HG03045 (cell line): ENCODE measurements around the gene SETD1B.
A peak's percentile ranks its signal among the peaks of the same experiment; 100 is the strongest.

ENCODE experiments used
- ATAC-seq: cut with Tn5 transposase; IDR thresholded peaks from one replicate; pipeline ENCODE4 v1.9.1; 2021; ENCODE audit warnings: mild to moderate bottlenecking, moderate library complexity; ENCODE audit not compliant: unreplicated experiment

Gene SETD1B

DNA sequence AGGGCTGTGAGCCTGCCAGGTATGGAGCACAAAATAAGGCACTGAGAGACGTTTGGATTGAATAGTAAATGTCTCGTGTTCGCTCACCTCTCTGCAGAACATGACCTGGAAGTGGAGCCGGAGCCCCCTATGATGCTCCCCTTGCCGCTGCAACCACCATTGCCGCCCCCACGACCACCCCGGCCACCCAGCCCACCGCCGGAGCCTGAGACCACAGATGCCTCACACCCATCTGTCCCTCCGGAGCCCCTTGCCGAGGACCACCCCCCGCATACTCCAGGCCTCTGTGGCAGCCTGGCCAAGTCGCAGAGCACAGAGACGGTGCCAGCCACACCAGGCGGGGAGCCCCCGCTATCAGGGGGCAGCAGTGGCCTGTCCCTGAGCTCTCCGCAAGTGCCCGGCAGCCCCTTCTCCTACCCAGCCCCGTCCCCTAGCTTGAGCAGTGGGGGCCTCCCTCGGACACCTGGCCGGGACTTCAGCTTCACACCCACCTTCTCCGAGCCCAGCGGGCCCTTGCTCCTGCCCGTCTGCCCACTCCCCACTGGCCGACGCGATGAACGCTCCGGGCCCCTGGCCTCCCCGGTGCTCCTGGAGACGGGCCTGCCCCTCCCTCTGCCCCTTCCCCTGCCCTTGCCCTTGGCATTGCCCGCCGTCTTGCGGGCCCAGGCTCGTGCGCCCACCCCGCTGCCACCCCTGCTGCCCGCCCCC, 18.7 kb downstream of the SETD1B start:
- ATAC-seq: no peak

DNA sequence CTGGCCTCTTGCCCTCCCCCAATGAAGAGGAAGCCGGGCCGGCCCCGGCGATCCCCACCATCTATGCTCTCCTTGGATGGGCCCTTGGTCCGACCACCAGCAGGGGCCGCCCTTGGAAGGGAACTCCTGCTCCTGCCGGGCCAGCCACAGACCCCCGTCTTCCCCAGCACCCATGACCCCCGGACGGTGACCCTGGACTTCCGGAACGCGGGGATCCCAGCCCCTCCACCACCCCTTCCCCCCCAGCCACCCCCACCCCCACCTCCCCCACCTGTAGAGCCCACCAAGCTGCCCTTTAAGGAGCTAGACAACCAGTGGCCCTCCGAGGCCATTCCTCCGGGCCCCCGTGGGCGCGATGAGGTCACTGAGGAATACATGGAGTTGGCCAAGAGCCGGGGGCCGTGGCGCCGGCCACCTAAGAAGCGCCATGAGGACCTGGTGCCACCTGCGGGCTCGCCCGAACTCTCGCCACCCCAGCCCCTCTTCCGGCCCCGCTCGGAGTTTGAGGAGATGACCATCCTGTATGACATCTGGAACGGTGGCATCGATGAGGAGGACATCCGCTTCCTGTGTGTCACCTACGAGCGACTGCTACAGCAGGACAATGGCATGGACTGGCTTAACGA, 19.4 kb downstream of the SETD1B start:
- ATAC-seq: no peak

DNA sequence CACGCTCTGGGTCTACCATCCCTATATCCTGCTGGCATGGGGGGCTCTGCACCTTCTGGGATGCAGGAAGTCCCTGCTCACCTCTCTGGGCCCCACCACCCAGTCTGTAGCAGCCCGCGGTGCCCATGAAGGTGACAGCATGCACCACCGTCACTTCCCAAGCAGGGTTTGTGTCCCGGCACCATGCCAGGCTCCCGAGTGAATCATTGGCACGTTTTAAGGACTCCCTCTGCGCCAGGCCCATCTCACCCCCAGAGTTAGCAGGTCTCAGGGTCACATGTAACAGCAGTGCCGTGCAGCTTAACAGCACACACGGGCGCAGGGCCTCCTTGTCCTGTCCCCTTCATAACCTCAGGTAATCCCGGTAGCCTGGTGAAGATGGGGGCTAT, 19.9 kb downstream of the SETD1B start:
- no peak for ATAC-seq

DNA sequence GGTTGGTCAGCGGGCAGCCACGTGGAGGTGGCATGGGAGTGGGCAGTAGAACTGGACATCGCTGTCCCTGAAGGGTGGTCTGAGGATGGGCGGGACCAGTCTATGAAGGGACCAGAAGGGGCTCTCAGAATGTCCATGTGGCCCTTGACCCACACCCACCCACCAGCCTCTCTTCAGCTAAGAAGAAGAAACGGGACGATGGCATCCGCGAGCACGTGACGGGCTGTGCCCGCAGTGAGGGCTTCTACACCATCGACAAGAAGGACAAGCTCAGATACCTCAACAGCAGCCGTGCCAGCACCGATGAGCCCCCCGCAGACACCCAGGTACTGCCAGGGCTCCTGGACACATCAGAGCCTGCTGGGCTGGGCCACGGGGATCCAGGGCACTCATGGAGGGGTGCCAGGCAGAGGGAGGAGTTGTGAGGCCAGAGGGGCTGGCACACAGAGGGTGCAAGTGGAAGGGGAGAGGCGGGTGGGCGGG, 21.3 kb downstream of the SETD1B start:
- ATAC-seq: no peak

DNA sequence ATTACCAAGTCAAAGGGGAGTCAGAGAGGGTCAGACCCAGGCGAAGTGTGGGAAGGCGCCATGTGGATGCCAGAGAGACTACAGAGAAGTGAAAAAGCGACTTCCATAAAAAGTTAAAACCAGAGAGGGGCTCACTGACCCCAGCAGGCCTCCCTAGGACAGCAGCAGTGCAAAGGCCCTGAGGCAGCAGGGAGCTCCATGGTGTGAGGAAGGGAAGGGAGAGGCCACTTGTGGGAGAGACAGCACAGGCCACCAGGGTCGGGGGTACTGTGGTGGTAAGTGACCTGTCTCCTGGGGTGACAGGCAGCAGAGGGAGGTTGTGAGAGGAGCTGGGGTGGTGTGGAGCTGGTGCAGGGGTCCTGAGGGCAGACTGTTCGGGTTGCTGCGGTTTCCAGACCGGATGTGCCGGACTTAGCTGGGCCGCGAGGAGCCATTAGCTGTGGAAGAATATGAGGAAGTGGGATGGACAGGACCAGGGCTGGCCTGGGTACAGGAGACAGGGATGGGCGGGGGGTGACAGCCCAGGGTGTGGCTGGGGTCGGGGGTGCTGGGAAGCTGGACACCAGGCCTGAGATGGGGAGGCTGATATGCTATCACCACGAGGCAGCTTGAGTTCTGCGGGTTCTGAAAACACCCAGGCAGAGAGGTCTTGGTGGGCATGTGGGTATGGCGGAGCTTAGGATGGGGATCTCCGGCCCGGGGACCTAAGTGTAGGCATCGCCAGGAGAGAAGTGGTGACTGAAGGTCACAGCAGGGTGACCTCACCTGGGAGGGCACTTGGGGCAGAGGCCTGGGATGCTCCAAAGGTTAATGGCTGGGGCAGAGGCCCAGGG, 22.7 kb downstream of the SETD1B start:
- ATAC-seq: no peak

DNA sequence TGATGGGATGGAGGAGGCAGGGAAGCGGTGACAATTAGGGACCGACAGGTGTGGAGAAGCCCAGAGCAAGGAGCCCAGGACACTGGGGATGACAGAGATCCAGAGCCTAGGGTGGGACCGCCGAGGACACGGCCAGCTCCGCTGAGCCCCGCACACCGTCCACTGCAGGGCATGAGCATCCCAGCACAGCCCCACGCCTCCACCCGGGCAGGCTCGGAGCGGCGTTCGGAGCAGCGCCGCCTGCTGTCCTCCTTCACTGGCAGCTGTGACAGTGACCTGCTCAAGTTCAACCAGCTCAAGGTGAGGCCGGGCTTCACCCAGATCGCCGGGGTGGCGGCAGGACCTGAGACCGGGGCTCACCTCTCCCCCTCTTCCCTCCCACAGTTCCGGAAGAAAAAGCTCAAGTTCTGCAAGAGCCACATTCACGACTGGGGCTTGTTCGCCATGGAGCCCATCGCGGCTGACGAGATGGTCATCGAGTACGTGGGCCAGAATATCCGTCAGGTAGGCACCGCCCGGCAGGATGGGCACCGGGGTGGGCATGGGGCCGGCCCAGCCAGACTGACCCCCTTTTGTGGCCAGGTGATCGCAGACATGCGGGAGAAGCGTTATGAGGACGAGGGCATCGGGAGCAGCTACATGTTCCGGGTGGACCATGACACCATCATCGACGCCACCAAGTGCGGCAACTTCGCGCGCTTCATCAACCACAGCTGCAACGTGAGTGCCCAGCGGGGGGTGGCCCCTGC, 23.7 kb downstream of the SETD1B start:
- no peak for ATAC-seq

DNA sequence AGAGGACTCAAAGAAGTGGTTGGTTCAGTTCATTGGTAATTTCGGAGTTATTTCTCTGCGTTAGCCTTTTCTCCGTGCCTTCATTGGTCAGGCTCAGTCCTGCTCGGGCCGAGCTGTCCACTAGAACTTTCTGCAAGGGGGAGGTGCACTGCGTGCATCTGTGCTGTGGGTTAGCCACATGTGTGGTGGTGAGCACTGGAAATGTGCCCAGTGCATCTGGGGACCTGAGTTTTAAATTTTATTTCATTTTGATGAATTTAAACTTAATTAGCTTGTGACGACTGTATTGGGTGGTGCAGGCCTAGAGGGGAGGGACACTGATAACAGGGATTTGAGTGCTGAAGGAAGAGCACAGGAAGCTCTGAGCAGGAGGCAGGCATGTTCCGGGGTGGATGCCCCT, 24.5 kb downstream of the SETD1B start:
- ATAC-seq: no peak

DNA sequence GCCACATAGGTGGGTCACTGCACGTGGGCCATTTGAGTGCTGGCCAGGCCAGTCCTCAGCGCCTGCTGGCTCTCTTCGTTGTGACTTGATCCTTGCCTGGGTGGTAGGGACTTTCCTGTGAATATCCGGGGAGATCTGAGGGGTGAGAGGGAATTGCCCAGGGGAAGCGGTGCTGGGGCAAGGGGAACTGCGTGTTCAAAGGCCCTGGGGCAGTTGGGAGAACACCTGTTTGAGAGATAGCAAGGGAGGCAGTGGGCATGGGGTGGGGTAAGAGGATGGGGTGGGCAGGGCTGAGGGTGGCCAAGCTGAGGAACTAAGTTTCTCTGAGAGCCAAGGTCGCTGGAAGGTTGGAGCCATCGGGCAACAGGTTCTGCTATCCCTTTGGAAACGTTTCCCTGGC, 25.0 kb downstream of the SETD1B start:
- no peak for ATAC-seq

DNA sequence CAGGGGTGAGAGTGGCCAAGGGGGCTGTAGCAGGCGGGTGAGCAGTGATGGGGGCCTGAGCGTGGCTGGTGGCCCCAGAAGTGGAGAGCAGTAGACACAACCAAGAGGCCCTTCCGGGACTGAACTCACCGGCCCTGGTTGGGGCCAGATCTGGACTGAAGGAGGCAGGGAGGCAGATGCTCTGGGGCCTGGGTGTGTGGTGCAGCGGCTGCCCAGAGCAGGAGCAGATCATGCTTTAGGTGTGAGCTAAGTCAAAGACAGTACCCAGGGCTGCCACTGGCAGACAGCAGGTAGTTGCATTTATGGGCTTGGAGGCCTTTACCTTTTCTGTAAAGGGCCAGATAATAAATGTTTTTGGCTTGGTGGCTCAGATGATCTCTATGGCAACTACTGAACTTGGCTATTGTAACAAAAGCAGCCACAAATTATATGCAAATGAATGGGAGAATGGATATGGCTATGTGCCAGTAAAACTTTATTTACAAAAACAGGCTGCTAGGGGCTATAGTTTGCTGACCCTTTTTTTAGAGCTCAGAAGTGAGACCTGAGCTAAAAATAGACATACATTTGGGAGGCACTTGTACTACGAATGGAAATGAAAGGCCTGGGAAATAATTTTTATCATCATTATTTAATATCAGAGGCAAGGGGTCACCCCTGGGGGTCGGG, 25.6 kb downstream of the SETD1B start:
- ATAC-seq: no peak

DNA sequence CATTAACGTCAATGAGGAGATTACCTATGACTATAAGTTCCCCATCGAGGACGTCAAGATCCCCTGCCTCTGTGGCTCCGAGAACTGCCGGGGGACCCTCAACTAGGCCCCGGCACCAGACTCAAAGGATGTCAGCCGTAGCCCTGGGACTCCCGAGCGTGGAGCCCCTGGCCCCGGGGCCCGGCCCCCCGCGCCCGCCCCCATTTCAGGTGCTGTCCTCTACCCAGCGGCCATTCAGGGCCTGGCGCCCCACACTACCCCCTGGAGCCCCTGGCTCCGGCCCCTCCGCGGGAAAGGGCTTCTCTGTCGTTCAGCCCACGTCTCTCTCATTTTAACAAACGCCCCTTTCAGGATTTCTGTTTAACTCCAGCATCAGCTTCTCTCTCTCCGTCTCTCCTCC, 26.3 kb downstream of the SETD1B start:
- ATAC-seq: no peak

DNA sequence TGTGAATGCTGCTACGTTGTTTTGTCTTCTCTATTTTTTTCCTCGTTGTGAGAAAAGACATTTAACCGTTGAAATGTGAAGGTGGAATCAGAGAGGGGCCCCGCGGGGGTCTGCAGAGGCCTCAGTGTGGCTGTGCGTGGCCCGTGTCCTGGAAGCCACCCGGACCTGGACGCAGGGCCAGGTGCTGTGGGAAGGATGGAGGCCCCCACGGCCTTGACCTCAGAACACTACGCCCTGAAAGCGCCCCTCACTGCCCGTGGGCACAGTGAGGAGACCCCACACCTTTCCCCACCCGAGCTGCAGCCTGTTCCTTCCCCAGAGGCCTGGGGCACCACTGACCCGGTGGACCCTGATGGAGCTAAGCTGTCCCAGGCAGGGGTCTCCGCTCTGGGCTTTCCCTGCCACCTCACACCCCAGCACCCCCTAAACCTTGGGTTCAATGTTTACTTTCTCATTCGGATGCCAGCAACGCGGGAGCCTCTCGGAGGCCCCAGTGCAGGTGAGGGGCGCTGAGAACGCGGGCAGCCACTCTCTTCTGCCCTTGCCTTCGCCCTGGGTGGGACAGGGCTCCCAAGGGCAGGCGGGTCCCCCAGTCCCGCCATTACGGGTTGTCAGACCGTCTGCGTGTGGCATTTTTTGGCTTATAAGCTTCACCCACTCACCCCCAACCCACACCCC, 26.9 kb downstream of the SETD1B start:
- no peak for ATAC-seq

DNA sequence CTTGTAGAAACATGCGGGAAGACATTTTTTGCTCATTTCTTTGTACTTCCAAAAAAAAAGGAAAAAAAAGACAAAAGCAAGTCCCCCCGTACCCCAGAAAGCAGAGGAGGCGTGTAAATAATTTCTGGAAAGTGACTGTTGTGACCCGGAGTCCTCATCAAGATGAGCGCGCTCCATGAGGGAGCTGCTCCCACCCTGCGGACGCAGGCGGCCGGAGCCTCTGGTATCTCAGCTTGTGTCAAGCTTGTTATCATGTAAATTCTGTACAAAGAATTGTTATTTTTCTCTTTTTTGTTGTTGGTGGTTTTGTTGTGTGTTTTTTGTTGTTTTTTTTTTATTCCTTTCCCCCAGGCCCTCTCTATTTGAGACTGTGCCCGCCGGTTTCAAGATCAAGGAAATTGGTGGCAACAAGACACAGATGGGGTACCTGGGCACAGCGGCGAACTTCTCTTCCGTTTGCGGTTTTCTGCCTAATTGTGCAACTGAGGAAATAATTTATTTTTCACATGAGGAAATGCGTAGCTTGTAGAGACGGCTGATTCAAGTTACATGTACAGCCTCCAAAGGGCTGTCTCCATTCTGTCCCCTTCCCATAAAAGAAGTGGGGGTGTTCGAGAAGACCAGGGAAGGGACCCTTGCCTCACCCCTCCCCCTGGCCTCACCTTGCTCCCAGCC, 27.9 kb downstream of the SETD1B start:
- ATAC-seq: no peak

DNA sequence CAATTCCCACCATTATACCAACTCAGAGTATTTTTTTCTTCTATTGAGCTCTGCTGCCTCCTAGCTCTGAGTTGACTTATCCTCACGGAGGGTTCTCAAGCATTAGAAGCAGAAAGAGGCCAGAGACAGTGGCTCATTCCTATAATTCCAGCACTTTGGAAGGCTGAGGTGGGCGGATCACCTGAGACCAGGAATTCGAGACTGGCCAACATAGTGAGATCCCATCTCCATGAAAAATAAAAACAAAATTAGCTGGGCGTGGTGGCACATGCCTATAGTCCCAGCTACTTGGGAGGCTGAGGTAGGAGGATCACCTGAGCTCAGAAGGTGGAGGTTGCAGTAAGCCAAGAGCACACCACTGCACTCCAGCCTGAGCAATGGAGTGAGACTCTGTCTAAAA, 33.9 kb downstream of the SETD1B start:
- ATAC-seq: no peak

DNA sequence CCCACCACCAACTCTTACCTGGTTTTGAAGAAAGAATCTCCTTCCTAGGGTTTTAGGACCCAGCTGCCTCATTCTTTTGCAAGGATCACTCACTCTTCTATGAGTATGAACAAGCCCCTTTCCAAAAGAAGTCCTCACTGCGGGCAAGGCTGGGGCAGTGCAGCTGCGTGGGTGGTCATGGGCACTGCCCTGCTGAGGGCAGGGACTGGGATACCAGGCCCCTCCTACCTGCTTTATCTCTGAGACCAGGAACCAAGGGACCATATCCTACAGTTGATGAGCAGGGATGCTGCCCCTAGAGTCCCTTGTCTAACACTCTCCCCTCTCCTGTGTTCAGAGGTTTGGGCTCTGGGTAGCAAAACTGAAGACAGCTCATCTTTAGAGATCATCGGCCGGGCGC, 34.3 kb downstream of the SETD1B start:
- ATAC-seq: no peak

DNA sequence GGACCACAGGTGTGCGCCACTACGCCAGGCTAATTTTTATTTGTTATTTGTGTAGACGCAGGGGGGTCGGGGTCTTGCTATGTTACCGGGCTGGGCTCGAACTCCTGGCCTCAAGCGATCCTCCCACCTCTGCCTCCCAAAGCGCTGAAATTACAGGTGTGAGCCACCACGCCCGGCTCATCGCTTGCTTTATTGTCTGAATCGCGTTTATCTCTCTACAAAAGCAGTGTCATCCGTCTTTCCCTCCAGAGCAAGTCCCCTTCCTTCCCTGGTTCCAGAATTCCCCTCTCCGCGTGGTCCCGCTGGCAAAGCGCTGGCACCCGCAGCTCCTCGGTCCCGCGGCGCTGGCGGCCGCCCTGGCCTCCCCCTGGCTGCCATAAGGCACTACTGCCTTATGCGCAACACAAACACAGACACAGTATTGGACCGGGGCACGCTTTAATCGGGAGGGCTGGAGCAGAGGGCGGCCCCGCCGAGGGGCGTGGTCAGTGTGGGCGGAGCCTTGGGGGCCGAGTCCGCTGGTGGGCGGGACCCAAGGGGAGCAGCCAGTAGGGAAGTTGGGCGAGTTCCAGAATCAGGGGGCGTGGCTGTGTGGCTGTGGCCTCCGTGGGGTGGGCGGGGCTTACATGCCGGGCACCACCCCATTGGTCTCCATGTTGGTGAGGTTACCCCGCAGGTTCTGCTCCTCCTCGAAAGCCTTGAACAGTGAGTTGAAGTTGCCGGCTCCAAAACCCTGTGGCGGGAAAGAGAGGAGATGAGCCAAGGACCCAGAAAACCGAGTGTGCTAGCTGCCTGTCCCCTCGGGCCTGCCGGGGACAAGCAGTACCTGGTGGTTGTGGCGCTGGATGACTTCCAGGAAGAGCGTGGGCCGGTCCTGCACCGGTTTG, 35.5 kb downstream of the SETD1B start:
- ATAC-seq: peak; percentile 91

DNA sequence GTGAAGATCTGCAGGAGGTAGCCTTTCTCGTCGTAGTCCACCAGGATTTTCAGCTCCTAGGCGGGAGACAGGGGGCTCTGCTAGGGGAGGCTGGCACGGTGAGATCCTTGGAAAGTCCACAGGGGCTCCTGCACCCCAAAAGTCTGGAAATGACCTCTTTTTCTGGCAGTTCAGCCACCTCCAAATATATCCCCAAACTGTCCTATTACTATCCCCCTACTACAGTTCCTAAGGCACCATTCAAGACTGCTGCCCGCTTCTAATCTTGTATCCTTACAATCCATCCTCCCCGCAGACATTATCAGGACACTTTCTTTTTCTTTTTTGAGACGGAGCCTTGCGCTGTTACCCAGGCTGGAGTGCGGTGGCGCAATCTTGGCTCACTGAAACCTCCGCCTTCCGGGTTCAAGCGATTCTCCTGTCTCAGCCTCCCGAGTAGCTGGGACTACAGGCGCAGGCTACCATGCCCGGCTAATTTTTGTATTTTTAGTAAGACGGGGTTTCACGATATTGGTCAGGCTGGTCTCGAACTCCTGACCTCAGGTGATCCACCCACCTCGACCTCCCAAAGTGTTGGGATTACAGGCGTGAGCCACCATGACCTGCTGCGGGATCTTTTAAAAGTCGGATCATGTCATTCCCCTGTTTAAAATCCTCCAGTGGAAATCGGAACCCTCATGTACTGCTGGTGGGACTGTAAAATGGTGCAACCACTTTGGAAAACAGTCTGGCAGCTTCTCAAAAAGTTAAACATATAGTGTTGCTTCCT, 36.4 kb downstream of the SETD1B start:
- ATAC-seq: no peak

DNA sequence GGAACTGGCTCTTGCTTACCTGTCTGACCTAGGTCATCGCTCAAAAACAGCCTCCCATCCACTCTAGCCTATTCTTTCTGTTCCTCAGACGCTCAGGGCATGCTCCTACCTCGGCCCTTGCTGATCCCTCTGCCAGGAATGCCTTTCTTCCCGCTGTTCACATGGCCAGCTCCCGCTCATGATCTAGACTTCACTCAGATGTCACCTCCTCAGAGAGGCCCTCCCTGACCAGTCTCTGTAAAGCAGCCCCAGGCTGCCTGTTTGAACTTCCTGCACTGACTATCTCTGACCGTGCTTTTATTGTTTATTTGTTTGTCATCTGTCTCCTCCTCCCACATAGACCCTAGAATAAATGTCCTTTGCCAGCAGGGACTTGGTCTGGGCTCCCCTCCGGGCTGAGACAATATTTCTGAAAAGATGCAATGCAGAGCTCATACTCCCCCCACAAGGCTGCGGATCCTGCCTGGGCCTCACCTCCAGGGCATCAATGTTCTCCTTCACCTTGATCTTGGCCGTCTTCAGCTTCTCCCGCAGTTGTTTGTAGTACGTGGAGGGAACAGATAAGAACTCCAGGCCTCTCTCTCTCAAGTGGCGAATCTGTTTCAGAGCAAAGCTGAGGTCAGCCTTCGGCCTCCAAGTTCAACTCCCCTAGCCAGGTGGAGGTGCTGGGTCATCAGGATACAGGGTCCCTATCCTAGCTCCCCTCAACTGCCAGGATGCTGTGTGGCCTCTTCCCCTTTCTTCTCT, 39.6 kb downstream of the SETD1B start:
- ATAC-seq: no peak
